ENCODE measurements around the gene ASB6. TPM values are rescaled to one million over a fixed set of nuclear protein-coding genes. Genes with fewer than 3 reads are reported as not detected.

ASB6 gene
- total RNA-seq, 1 experiment from 2014 or later = 20.0 TPM

DNA sequence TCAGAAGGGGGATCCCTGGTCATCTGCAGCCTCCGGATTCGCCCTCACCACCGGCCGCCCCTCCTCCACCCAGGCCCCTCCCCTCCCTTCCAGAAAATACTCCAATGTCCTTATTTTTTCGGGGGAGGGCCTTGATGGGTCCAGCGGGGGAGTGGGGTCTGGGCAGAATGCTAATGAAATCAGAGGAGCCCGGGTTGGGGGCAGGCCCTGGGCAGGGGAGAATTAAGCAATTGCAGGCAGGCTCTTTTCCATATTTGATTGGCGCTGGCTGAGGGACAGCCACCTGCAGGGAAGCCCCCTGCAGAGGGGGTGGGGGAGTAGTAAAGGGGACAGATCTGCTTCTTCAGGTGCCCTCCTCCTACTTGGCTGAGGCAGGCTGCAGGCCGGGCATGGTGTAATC lies 44.8 kb upstream of the ASB6 start:
- CTCF ChIA-PET = no interaction called here
- no peaks in the 10 kb centered on the region for H3K9me3 Mint-ChIP-seq
- POLR2A ChIA-PET = no interaction called here
- H3K36me3 Mint-ChIP-seq = no peaks in the 10 kb centered on the region
- TF ChIP-seq, protein P1, sequence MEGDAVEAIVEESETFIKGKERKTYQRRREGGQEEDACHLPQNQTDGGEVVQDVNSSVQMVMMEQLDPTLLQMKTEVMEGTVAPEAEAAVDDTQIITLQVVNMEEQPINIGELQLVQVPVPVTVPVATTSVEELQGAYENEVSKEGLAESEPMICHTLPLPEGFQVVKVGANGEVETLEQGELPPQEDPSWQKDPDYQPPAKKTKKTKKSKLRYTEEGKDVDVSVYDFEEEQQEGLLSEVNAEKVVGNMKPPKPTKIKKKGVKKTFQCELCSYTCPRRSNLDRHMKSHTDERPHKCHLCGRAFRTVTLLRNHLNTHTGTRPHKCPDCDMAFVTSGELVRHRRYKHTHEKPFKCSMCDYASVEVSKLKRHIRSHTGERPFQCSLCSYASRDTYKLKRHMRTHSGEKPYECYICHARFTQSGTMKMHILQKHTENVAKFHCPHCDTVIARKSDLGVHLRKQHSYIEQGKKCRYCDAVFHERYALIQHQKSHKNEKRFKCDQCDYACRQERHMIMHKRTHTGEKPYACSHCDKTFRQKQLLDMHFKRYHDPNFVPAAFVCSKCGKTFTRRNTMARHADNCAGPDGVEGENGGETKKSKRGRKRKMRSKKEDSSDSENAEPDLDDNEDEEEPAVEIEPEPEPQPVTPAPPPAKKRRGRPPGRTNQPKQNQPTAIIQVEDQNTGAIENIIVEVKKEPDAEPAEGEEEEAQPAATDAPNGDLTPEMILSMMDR (IDR thresholded peaks at IDR 0.05) = no peak
- TF ChIP-seq, protein P2, sequence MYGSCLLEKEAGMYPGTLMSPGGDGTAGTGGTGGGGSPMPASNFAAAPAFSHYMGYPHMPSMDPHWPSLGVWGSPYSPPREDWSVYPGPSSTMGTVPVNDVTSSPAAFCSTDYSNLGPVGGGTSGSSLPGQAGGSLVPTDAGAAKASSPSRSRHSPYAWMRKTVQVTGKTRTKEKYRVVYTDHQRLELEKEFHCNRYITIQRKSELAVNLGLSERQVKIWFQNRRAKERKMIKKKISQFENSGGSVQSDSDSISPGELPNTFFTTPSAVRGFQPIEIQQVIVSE (CRISPR knock-in tag; IDR thresholded peaks at IDR 0.05; ENCODE audit: borderline replicate concordance) = no peak
- TF ChIP-seq JAZF1 (CRISPR knock-in tag; IDR thresholded peaks at IDR 0.05) = no peak
- TF ChIP-seq OVOL2 (CRISPR knock-in tag; IDR thresholded peaks at IDR 0.05; ENCODE audit: borderline replicate concordance) = no peak
- TF ChIP-seq, protein P3, sequence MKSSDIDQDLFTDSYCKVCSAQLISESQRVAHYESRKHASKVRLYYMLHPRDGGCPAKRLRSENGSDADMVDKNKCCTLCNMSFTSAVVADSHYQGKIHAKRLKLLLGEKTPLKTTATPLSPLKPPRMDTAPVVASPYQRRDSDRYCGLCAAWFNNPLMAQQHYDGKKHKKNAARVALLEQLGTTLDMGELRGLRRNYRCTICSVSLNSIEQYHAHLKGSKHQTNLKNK (CRISPR knock-in tag; IDR thresholded peaks at IDR 0.05) = no peak
- TF ChIP-seq ATF1 (CRISPR knock-in tag; IDR thresholded peaks at IDR 0.05) = no peak
- TF ChIP-seq TEAD1 (CRISPR knock-in tag; IDR thresholded peaks at IDR 0.05) = no peak
- no peak for TF ChIP-seq ZNF121 (CRISPR knock-in tag; IDR thresholded peaks at IDR 0.05)
- peaks cover 8% of the 10 kb centered on the region for H3K4me1 Mint-ChIP-seq
- ATAC-seq (peak; percentile 14), DNase-seq (ENCODE audit: low spot score) (no peak)
- no peak overlapping the region for H3K4me3 Mint-ChIP-seq
- H3K27me3 Mint-ChIP-seq (ENCODE audit: low read depth) = no peaks in the 10 kb centered on the region
- H3K27ac Mint-ChIP-seq = no peak overlapping the region

DNA sequence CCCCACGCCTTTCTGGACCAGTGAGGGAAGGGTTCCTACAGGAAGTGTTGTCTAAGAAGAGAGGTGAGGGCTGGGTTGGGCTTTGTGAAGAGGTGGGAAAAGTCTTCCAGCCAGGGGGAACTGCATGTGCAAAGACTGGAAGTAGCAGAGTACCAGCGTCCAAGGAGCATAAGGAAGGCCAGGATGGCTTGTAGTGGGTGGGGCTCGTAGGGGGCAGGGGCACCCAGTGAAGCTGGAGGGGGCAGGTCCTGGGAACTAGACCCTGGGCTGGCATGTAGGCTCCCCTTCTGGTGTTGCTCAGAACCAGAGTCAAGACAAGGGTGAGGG lies 43.9 kb upstream of the ASB6 start:
- TF ChIP-seq CBFB (CRISPR knock-in tag; IDR thresholded peaks at IDR 0.05; ENCODE audit: low read depth) = no peak
- TF ChIP-seq, protein P4, sequence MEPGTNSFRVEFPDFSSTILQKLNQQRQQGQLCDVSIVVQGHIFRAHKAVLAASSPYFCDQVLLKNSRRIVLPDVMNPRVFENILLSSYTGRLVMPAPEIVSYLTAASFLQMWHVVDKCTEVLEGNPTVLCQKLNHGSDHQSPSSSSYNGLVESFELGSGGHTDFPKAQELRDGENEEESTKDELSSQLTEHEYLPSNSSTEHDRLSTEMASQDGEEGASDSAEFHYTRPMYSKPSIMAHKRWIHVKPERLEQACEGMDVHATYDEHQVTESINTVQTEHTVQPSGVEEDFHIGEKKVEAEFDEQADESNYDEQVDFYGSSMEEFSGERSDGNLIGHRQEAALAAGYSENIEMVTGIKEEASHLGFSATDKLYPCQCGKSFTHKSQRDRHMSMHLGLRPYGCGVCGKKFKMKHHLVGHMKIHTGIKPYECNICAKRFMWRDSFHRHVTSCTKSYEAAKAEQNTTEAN (CRISPR knock-in tag; IDR thresholded peaks at IDR 0.05) = no peak
- no peak for TF ChIP-seq ESRRA (CRISPR knock-in tag; IDR thresholded peaks at IDR 0.05; ENCODE audit: borderline replicate concordance)
- TF ChIP-seq MXD4 (CRISPR knock-in tag; IDR thresholded peaks at IDR 0.05; ENCODE audit: borderline replicate concordance) = no peak
- TF ChIP-seq SP1 (CRISPR knock-in tag; conservative IDR thresholded peaks at IDR 0.05) = no peak
- TF ChIP-seq, protein P5, sequence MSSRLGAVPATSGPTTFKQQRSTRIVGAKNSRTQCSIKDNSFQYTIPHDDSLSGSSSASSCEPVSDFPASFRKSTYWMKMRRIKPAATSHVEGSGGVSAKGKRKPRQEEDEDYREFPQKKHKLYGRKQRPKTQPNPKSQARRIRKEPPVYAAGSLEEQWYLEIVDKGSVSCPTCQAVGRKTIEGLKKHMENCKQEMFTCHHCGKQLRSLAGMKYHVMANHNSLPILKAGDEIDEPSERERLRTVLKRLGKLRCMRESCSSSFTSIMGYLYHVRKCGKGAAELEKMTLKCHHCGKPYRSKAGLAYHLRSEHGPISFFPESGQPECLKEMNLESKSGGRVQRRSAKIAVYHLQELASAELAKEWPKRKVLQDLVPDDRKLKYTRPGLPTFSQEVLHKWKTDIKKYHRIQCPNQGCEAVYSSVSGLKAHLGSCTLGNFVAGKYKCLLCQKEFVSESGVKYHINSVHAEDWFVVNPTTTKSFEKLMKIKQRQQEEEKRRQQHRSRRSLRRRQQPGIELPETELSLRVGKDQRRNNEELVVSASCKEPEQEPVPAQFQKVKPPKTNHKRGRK (CRISPR knock-in tag; IDR thresholded peaks at IDR 0.05; ENCODE audit: borderline replicate concordance) = no peak
- TF ChIP-seq ZBTB21 (CRISPR knock-in tag; IDR thresholded peaks at IDR 0.05; ENCODE audit: borderline replicate concordance) = no peak
- TF ChIP-seq EMX1 (CRISPR knock-in tag; IDR thresholded peaks at IDR 0.05) = no peak
- TF ChIP-seq TEAD1 (CRISPR knock-in tag; IDR thresholded peaks at IDR 0.05) = no peak
- no peak for TF ChIP-seq NFATC4 (CRISPR knock-in tag; IDR thresholded peaks at IDR 0.05)
- TF ChIP-seq KAT7 (CRISPR knock-in tag; IDR thresholded peaks at IDR 0.05; ENCODE audit: borderline replicate concordance) = no peak
- no peak for TF ChIP-seq ZNF317 (CRISPR knock-in tag; IDR thresholded peaks at IDR 0.05; ENCODE audit: borderline replicate concordance, low read depth)
- TF ChIP-seq, protein P6, sequence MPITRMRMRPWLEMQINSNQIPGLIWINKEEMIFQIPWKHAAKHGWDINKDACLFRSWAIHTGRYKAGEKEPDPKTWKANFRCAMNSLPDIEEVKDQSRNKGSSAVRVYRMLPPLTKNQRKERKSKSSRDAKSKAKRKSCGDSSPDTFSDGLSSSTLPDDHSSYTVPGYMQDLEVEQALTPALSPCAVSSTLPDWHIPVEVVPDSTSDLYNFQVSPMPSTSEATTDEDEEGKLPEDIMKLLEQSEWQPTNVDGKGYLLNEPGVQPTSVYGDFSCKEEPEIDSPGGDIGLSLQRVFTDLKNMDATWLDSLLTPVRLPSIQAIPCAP (CRISPR knock-in tag; IDR thresholded peaks at IDR 0.05) = no peak
- TF ChIP-seq GRHL2 (CRISPR knock-in tag; IDR thresholded peaks at IDR 0.05; ENCODE audit: insufficient replicate concordance, severe bottlenecking) = no peak
- no peak for TF ChIP-seq MYBL2 (CRISPR knock-in tag; IDR thresholded peaks at IDR 0.05)
- TF ChIP-seq, protein P7, sequence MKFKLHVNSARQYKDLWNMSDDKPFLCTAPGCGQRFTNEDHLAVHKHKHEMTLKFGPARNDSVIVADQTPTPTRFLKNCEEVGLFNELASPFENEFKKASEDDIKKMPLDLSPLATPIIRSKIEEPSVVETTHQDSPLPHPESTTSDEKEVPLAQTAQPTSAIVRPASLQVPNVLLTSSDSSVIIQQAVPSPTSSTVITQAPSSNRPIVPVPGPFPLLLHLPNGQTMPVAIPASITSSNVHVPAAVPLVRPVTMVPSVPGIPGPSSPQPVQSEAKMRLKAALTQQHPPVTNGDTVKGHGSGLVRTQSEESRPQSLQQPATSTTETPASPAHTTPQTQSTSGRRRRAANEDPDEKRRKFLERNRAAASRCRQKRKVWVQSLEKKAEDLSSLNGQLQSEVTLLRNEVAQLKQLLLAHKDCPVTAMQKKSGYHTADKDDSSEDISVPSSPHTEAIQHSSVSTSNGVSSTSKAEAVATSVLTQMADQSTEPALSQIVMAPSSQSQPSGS (CRISPR knock-in tag; IDR thresholded peaks at IDR 0.05; ENCODE audit: borderline replicate concordance, low read depth) = no peak
- no peak for TF ChIP-seq CREB1 (CRISPR knock-in tag; IDR thresholded peaks at IDR 0.05)
- TF ChIP-seq, protein P8, sequence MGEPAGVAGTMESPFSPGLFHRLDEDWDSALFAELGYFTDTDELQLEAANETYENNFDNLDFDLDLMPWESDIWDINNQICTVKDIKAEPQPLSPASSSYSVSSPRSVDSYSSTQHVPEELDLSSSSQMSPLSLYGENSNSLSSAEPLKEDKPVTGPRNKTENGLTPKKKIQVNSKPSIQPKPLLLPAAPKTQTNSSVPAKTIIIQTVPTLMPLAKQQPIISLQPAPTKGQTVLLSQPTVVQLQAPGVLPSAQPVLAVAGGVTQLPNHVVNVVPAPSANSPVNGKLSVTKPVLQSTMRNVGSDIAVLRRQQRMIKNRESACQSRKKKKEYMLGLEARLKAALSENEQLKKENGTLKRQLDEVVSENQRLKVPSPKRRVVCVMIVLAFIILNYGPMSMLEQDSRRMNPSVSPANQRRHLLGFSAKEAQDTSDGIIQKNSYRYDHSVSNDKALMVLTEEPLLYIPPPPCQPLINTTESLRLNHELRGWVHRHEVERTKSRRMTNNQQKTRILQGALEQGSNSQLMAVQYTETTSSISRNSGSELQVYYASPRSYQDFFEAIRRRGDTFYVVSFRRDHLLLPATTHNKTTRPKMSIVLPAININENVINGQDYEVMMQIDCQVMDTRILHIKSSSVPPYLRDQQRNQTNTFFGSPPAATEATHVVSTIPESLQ (CRISPR knock-in tag; IDR thresholded peaks at IDR 0.05) = no peak
- TF ChIP-seq NR3C1 (CRISPR knock-in tag; conservative IDR thresholded peaks at IDR 0.05; ENCODE audit: low read depth) = no peak
- H3K27ac Mint-ChIP-seq = no peak overlapping the region
- H3K4me3 Mint-ChIP-seq = no peak overlapping the region
- ATAC-seq (no peak), DNase-seq (ENCODE audit: low spot score) (no peak)
- H3K27me3 Mint-ChIP-seq (ENCODE audit: low read depth) = no peaks in the 10 kb centered on the region
- ChIA-PET CTCF (no interaction called here), POLR2A (no interaction called here)
- peaks cover 8% of the 10 kb centered on the region for H3K4me1 Mint-ChIP-seq
- no peaks in the 10 kb centered on the region for H3K9me3 Mint-ChIP-seq
- no peaks in the 10 kb centered on the region for H3K36me3 Mint-ChIP-seq
